Measurements from ENCODE around the gene ELOVL6. TPM values are rescaled to one million over a fixed set of nuclear protein-coding genes. Genes with fewer than 3 reads are reported as not detected.

The ELOVL6 gene
- total RNA-seq, 1 experiment from 2014 or later = 2.2 TPM

- ChIA-PET POLR2A (ENCODE audit: unreplicated experiment) (no interaction called here), CTCF (no interaction called here)
- Histone ChIP-seq H3K4me1 (ENCODE audit: insufficient read depth, low read length) (no peaks in the 10 kb centered on the region), H3K79me2 (ENCODE audit: low read length) (no peaks in the 10 kb centered on the region), H3K4me2 (ENCODE audit: low read length) (no peak overlapping the region), H3K4me3 (ENCODE audit: low read length) (no peak overlapping the region), H3K9me3 (ENCODE audit: low read length) (no peaks in the 10 kb centered on the region), H2AFZ (ENCODE audit: low read length) (no peak overlapping the region), H3F3A (ENCODE audit: low read length, unreplicated experiment) (no peaks in the 10 kb centered on the region), H3K27ac (ENCODE audit: low read length) (no peak overlapping the region), H3K36me3 (ENCODE audit: low read depth, low read length) (no peaks in the 10 kb centered on the region), H3K27me3 (ENCODE audit: low read length) (no peaks in the 10 kb centered on the region), H3K9me2 (replicated peaks; ENCODE audit: low read length) (no peaks in the 10 kb centered on the region), H3K9ac (ENCODE audit: low read length) (no peak overlapping the region), H4K20me1 (ENCODE audit: low read length) (no peaks in the 10 kb centered on the region)
- intact Hi-C loops (cut with micrococcal nuclease) = loop anchor here (10.0 kb wide), 1 partner anchor 874 kb away; no protein-coding TSS in a partner anchor
- no peak for DNase-seq
- TF ChIP-seq EZH2 (IDR thresholded peaks at IDR 0.05; ENCODE audit: low read length, unreplicated experiment) (no peak), EZH2phosphoT487 (IDR thresholded peaks at IDR 0.05; ENCODE audit: borderline replicate concordance, low read length) (no peak), CTCF (conservative IDR thresholded peaks at IDR 0.05; ENCODE audit: low read depth, low read length) (no peak)
- no TSS peak for BruUV-seq (replicated peaks)
- ATAC-seq = no peak
These were observed 187.6 kb downstream of the ELOVL6 start for GRCh38 chr4:110010797-110011196.

DNA sequence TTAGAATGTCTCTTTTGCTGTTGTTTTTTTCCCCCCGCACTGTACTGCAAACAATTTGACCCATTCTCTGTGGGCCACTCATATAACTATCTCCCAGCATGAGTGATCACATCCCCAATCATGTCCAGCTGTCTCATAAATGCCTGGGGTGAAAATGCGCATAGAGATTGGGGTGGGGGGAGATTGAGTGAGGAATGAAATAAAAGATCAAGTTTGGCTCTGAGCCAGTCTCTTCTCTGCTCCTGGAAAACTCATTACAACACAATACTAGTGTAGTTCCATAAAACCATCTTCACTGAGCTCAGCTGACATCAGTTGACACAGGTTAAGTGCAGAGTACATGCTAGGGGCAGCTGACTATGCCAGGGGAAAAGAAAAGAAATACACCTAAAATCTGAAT lies 188.9 kb downstream of the ELOVL6 start:
- ChIA-PET POLR2A (ENCODE audit: unreplicated experiment) (no interaction called here), CTCF (no interaction called here)
- Histone ChIP-seq H3K27ac (ENCODE audit: low read length) (no peak overlapping the region), H3K9me2 (replicated peaks; ENCODE audit: low read length) (no peaks in the 10 kb centered on the region), H3K36me3 (ENCODE audit: low read depth, low read length) (no peaks in the 10 kb centered on the region; the same call in 1 of the 2 replicates), H3K27me3 (ENCODE audit: low read length) (no peaks in the 10 kb centered on the region), H3K9ac (ENCODE audit: low read length) (no peak overlapping the region), H3K79me2 (ENCODE audit: low read length) (no peaks in the 10 kb centered on the region), H3K9me3 (ENCODE audit: low read length) (no peaks in the 10 kb centered on the region), H3K4me2 (ENCODE audit: low read length) (no peak overlapping the region), H3K4me1 (ENCODE audit: insufficient read depth, low read length) (no peaks in the 10 kb centered on the region), H2AFZ (ENCODE audit: low read length) (no peak overlapping the region), H4K20me1 (ENCODE audit: low read length) (no peaks in the 10 kb centered on the region), H3F3A (ENCODE audit: low read length, unreplicated experiment) (no peaks in the 10 kb centered on the region), H3K4me3 (ENCODE audit: low read length) (no peak overlapping the region)
- ATAC-seq (no peak), DNase-seq (no peak)
- TF ChIP-seq CTCF (conservative IDR thresholded peaks at IDR 0.05; ENCODE audit: low read depth, low read length) (no peak), EZH2 (IDR thresholded peaks at IDR 0.05; ENCODE audit: low read length, unreplicated experiment) (no peak), EZH2phosphoT487 (IDR thresholded peaks at IDR 0.05; ENCODE audit: borderline replicate concordance, low read length) (no peak)
- BruUV-seq (replicated peaks) = no TSS peak
- intact Hi-C loops (cut with micrococcal nuclease) = loop anchor here (5.0 kb wide), 1 partner anchor 188 kb away; the partner anchor contains the start of gene ELOVL6

- POLR2A ChIA-PET (ENCODE audit: unreplicated experiment) = no interaction called here
These were observed 189.9 kb downstream of the ELOVL6 start for GRCh38 chr4:110008540-110008939.

More at GRCh38 chr4:110008540-110008939, 189.9 kb downstream of the ELOVL6 start:
- no peak for TF ChIP-seq EZH2phosphoT487 (IDR thresholded peaks at IDR 0.05; ENCODE audit: borderline replicate concordance, low read length)
- no peak for TF ChIP-seq CTCF (conservative IDR thresholded peaks at IDR 0.05; ENCODE audit: low read depth, low read length)
- TF ChIP-seq EZH2 (IDR thresholded peaks at IDR 0.05; ENCODE audit: low read length, unreplicated experiment) = no peak
- no peak overlapping the region for H3K27ac ChIP-seq (ENCODE audit: low read length)
- no peaks in the 10 kb centered on the region for H4K20me1 ChIP-seq (ENCODE audit: low read length)
- no peak for DNase-seq
- CTCF ChIA-PET = no interaction called here
- H3K36me3 ChIP-seq (ENCODE audit: low read depth, low read length) = no peaks in the 10 kb centered on the region; the same call in 1 of the 2 replicates
- no TSS peak for BruUV-seq (replicated peaks)
- ATAC-seq = no peak
- H3K9ac ChIP-seq (ENCODE audit: low read length) = no peak overlapping the region
- no peaks in the 10 kb centered on the region for H3K79me2 ChIP-seq (ENCODE audit: low read length)
- no peak overlapping the region for H2AFZ ChIP-seq (ENCODE audit: low read length)
- no peak overlapping the region for H3K4me2 ChIP-seq (ENCODE audit: low read length)
- intact Hi-C loops (cut with micrococcal nuclease) = loop anchor here (5.0 kb wide), 1 partner anchor 189 kb away; the partner anchor contains the start of gene ELOVL6
- no peaks in the 10 kb centered on the region for H3F3A ChIP-seq (ENCODE audit: low read length, unreplicated experiment)
- H3K4me1 ChIP-seq (ENCODE audit: insufficient read depth, low read length) = no peaks in the 10 kb centered on the region
- H3K9me2 ChIP-seq (replicated peaks; ENCODE audit: low read length) = no peaks in the 10 kb centered on the region
- no peaks in the 10 kb centered on the region for H3K9me3 ChIP-seq (ENCODE audit: low read length)
- H3K4me3 ChIP-seq (ENCODE audit: low read length) = no peak overlapping the region
- H3K27me3 ChIP-seq (ENCODE audit: low read length) = no peaks in the 10 kb centered on the region
